ENCODE measurements around the gene ANXA2R. TPM values are rescaled to one million over a fixed set of nuclear protein-coding genes. Genes with fewer than 3 reads are reported as not detected.

ANXA2R gene
- total and polyA plus RNA-seq, 2 of the 13 experiments (the other 11 are each of a cell fraction or from before 2014, with no cell fraction given) = 0.95 to 1.3 TPM

DNA sequence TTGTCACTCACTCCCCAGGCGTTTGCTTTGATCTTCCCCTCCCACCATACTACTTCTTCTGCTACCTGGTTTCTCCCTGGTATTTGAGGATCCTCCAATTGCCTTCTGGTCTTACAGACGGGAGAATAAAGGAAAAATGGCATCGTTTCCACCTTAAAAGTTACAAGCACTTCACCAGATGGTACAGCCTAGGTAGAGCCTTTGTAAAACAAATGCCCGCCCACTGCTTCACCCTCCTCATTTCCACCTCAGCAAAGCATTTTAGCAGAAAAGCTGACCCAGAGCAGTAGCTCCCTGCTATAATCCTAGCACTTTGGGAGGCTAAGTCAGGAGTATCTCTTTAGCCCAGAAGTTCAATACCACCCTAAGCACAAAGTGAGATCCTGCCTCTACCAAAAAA lies 5.1 kb upstream of the ANXA2R start (continued):
- TF ChIP-seq, protein P1, sequence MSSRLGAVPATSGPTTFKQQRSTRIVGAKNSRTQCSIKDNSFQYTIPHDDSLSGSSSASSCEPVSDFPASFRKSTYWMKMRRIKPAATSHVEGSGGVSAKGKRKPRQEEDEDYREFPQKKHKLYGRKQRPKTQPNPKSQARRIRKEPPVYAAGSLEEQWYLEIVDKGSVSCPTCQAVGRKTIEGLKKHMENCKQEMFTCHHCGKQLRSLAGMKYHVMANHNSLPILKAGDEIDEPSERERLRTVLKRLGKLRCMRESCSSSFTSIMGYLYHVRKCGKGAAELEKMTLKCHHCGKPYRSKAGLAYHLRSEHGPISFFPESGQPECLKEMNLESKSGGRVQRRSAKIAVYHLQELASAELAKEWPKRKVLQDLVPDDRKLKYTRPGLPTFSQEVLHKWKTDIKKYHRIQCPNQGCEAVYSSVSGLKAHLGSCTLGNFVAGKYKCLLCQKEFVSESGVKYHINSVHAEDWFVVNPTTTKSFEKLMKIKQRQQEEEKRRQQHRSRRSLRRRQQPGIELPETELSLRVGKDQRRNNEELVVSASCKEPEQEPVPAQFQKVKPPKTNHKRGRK (CRISPR knock-in tag; IDR thresholded peaks at IDR 0.05) = no peak
- TF ChIP-seq ZNF205 (CRISPR knock-in tag; IDR thresholded peaks at IDR 0.05) = no peak

DNA sequence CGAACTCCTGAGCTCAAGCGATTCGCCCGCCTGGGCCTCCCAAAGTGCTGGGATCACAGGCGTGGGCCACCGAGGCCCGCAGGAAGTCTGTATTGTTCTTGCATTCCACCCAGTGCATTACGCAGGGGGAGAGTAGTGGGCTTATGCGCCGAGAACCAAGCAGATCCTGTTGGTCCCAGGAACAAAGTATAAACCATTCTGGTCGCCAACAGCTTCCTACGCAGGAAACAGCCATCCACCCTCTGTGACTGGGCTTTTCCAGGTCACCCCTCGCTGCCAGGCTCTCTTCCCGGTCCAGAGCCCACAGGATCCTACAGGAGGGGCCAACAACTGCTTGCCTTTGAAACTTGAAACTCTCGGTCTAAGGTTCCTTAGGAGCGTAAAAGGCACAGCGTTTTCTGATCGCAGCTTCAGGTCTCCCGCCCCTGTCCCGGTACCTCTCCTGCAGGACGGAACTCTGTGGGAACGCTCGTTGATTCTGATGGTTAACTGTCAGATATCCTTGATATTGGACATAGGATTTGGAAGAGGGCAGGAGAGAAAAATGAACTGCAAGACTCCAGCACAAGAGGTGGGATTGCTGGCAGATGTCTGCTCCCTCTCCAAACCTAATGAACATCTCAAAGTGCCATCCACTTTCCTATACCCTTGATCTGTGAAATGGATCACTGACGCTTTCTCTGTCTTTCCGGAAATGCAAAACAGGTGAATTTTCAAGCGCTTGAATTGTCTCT lies 4.2 kb upstream of the ANXA2R start:
- TF ChIP-seq, protein P2, sequence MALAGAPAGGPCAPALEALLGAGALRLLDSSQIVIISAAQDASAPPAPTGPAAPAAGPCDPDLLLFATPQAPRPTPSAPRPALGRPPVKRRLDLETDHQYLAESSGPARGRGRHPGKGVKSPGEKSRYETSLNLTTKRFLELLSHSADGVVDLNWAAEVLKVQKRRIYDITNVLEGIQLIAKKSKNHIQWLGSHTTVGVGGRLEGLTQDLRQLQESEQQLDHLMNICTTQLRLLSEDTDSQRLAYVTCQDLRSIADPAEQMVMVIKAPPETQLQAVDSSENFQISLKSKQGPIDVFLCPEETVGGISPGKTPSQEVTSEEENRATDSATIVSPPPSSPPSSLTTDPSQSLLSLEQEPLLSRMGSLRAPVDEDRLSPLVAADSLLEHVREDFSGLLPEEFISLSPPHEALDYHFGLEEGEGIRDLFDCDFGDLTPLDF (CRISPR knock-in tag; IDR thresholded peaks at IDR 0.05) = no peak
- no peak for TF ChIP-seq GPBP1L1 (CRISPR knock-in tag; IDR thresholded peaks at IDR 0.05)
- no peaks in the 10 kb centered on the region for H3K36me3 ChIP-seq (replicated peaks in 1 of 2; ENCODE audit: control insufficient read depth in 1 of 2, insufficient read depth in 2 of 2, low read length in 2 of 2)
- H4K20me1 ChIP-seq (ENCODE audit: insufficient read depth, low read length) = no peaks in the 10 kb centered on the region
- no peak for ATAC-seq
- ChIA-PET POLR2A (no interaction called here), CTCF (ENCODE audit: low intra/inter-chr PET ratio, low total read pairs) (no interaction called here)
- no TSS peak for BruUV-seq (replicated peaks)
- H3K79me2 ChIP-seq (ENCODE audit: insufficient read depth, low read length) = no peaks in the 10 kb centered on the region
- H3K4me2 ChIP-seq (ENCODE audit: low read depth, low read length) = no peak overlapping the region
- H3K9me3 ChIP-seq (ENCODE audit: low read length) = no peaks in the 10 kb centered on the region
- peaks cover 17% of the 10 kb centered on the region for H3K4me1 ChIP-seq (ENCODE audit: insufficient read depth, low read length)
- no peak for DNase-seq (ENCODE audit: low spot score)
- no peaks in the 10 kb centered on the region; a peak in 1 of 5 replicates for H3K27me3 ChIP-seq (ENCODE audit: control insufficient read depth in 1 of 2, insufficient read depth in 2 of 2, low read length in 2 of 2)
- WGBS (ENCODE audit: low lambda C conversion rate) = 95% methylated on average over 26 of the region's 26 CpGs
- H3K9ac ChIP-seq (ENCODE audit: insufficient read depth, low read depth, low read length) = no peak overlapping the region
- H3K27ac ChIP-seq (ENCODE audit: extremely low read length, insufficient read depth, low read length) = no peak overlapping the region
- FAIRE-seq = no peak
- H3K4me3 ChIP-seq (replicated peaks in 1 of 3; ENCODE audit: insufficient read depth in 1 of 3, low read depth in 2 of 3, low read length in 3 of 3) = no peak overlapping the region
- intact Hi-C loops (cut with micrococcal nuclease; ENCODE audit: unreplicated experiment) = no loop called here
- no peak overlapping the region for H2AFZ ChIP-seq (ENCODE audit: low read length)
- in situ Hi-C loops (cut with HindIII; ENCODE audit: extremely low pct_ligation_motif_present, low pct_unique_long_range_greater_than_20kb) = no loop called here
